HG02642 (cell line): ENCODE measurements around the gene AGBL1.
"Not testable (repeated sequence)": the region's sequence is repeated elsewhere in the genome, so short reads cannot be mapped to it uniquely, and the experiment has no call there.

Source experiments
- ATAC-seq: cut with Tn5 transposase; IDR thresholded peaks from one replicate; pipeline ENCODE4 v1.9.1; 2021; ENCODE audit warnings: mild to moderate bottlenecking; ENCODE audit not compliant: unreplicated experiment, poor library complexity

The AGBL1 gene

GRCh38 chr15:86377914-86378313 is 298.2 kb downstream of the AGBL1 start:
- ATAC-seq = no peak

- ATAC-seq = no peak
These were observed 302.7 kb downstream of the AGBL1 start for GRCh38 chr15:86382341-86382740.

GRCh38 chr15:86383611-86384010 is 303.9 kb downstream of the AGBL1 start:
- no peak for ATAC-seq

- ATAC-seq = no peak
These were observed 304.5 kb downstream of the AGBL1 start for GRCh38 chr15:86384186-86384585.

GRCh38 chr15:86392296-86392695 is 312.6 kb downstream of the AGBL1 start:
- no peak for ATAC-seq

- no peak for ATAC-seq
These were observed 313.2 kb downstream of the AGBL1 start for GRCh38 chr15:86392874-86393273.

GRCh38 chr15:86394866-86395265 is 315.2 kb downstream of the AGBL1 start:
- ATAC-seq = no peak

- no peak for ATAC-seq
These were observed 319.6 kb downstream of the AGBL1 start for GRCh38 chr15:86399041-86399954.

GRCh38 chr15:86403221-86403620 is 323.6 kb downstream of the AGBL1 start:
- no peak for ATAC-seq

- no peak for ATAC-seq
These were observed 324.4 kb downstream of the AGBL1 start for GRCh38 chr15:86403914-86404583.

- no peak for ATAC-seq
These were observed 328.6 kb downstream of the AGBL1 start for GRCh38 chr15:86408261-86408660.

- ATAC-seq = no peak
These were observed 332.2 kb downstream of the AGBL1 start for GRCh38 chr15:86411916-86412315.

- no peak for ATAC-seq
These were observed 333.5 kb downstream of the AGBL1 start for GRCh38 chr15:86413191-86413590.

- no peak for ATAC-seq
These were observed 346.1 kb downstream of the AGBL1 start for GRCh38 chr15:86425746-86426145.

GRCh38 chr15:86432861-86433260 is 353.2 kb downstream of the AGBL1 start:
- no peak for ATAC-seq

- no peak for ATAC-seq
These were observed 354.3 kb downstream of the AGBL1 start for GRCh38 chr15:86433983-86434382.

- ATAC-seq = no peak
These were observed 359.9 kb downstream of the AGBL1 start for GRCh38 chr15:86439614-86440013.

GRCh38 chr15:86444527-86444926 is 364.9 kb downstream of the AGBL1 start:
- ATAC-seq = no peak

- ATAC-seq = no peak
These were observed 366.0 kb downstream of the AGBL1 start for GRCh38 chr15:86445579-86446252.

GRCh38 chr15:86446253-86446640 is 366.6 kb downstream of the AGBL1 start:
- ATAC-seq = no peak

- ATAC-seq = not testable (repeated sequence)
These were observed 385.9 kb downstream of the AGBL1 start for GRCh38 chr15:86465470-86466039.
